ENCODE measurements around the gene OOSP4A.

Gene OOSP4A

GRCh38 chr11:59999691-60000090, 35.9 kb downstream of the OOSP4A start:
- no peaks in the 10 kb centered on the region for H3K79me2 ChIP-seq

GRCh38 chr11:60003729-60004128, 39.9 kb downstream of the OOSP4A start:
- Histone ChIP-seq H3K79me2 (no peaks in the 10 kb centered on the region), H2AFZ (no peak overlapping the region), H3K4me2 (ENCODE audit: low read length) (no peak overlapping the region), H3K36me3 (ENCODE audit: control insufficient read depth, insufficient read depth, low read length) (no peaks in the 10 kb centered on the region), H3K9ac (no peak overlapping the region), H3K27ac (no peak overlapping the region), H3K9me3 (ENCODE audit: control insufficient read depth, low read length) (no peaks in the 10 kb centered on the region), H3K27me3 (ENCODE audit: control insufficient read depth, insufficient read depth, low read length) (no peaks in the 10 kb centered on the region), H3K4me3 (ENCODE audit: low read depth, low read length) (no peak overlapping the region), H3K4me1 (no peaks in the 10 kb centered on the region)
- no peak for TF ChIP-seq CTCF (IDR thresholded peaks at IDR 0.05)

More at GRCh38 chr11:59999691-60000090, 35.9 kb downstream of the OOSP4A start:
- Histone ChIP-seq H3K4me2 (ENCODE audit: low read length) (no peak overlapping the region), H2AFZ (no peak overlapping the region), H3K9me3 (ENCODE audit: control insufficient read depth, low read length) (no peaks in the 10 kb centered on the region), H3K9ac (no peak overlapping the region), H3K4me1 (no peaks in the 10 kb centered on the region), H3K27ac (no peak overlapping the region), H3K36me3 (ENCODE audit: control insufficient read depth, insufficient read depth, low read length) (no peaks in the 10 kb centered on the region), H3K27me3 (ENCODE audit: control insufficient read depth, insufficient read depth, low read length) (no peaks in the 10 kb centered on the region), H3K4me3 (ENCODE audit: low read depth, low read length) (no peak overlapping the region)
- no peak for TF ChIP-seq CTCF (IDR thresholded peaks at IDR 0.05)

- TF ChIP-seq CTCF (IDR thresholded peaks at IDR 0.05) = no peak
- H3K9me3 ChIP-seq (ENCODE audit: control insufficient read depth, low read length) = no peaks in the 10 kb centered on the region
- no peaks in the 10 kb centered on the region for H3K79me2 ChIP-seq
- H3K4me3 ChIP-seq (ENCODE audit: low read depth, low read length) = no peak overlapping the region
- no peak overlapping the region for H2AFZ ChIP-seq
- H3K36me3 ChIP-seq (ENCODE audit: control insufficient read depth, insufficient read depth, low read length) = no peaks in the 10 kb centered on the region
- no peaks in the 10 kb centered on the region for H3K4me1 ChIP-seq
- H3K27me3 ChIP-seq (ENCODE audit: control insufficient read depth, insufficient read depth, low read length) = no peaks in the 10 kb centered on the region
- no peak overlapping the region for H3K9ac ChIP-seq
- H3K4me2 ChIP-seq (ENCODE audit: low read length) = no peak overlapping the region
- no peak overlapping the region for H3K27ac ChIP-seq
Measured at GRCh38 chr11:60005360-60005759, 41.5 kb downstream of the OOSP4A start.

- no peaks in the 10 kb centered on the region for H3K27me3 ChIP-seq (ENCODE audit: control insufficient read depth, insufficient read depth, low read length)
- no peaks in the 10 kb centered on the region for H3K4me1 ChIP-seq
- no peak within 1 kb of the TSS for H3K27ac ChIP-seq
- no peak within 1 kb of the TSS for H2AFZ ChIP-seq
- no peak within 1 kb of the TSS for H3K9ac ChIP-seq
- no peaks in the 10 kb centered on the region for H3K79me2 ChIP-seq
- H3K4me2 ChIP-seq (ENCODE audit: low read length) = no peak within 1 kb of the TSS
- no peaks in the 10 kb centered on the region for H3K9me3 ChIP-seq (ENCODE audit: control insufficient read depth, low read length)
- no peaks in the 10 kb centered on the region for H3K36me3 ChIP-seq (ENCODE audit: control insufficient read depth, insufficient read depth, low read length)
- no peak within 1 kb of the TSS for H3K4me3 ChIP-seq (ENCODE audit: low read depth, low read length)
- no peak for TF ChIP-seq CTCF (IDR thresholded peaks at IDR 0.05)
Measured at GRCh38 chr11:60016881-60017280, 53.0 kb downstream of the OOSP4A start, which contains the start of gene OOSP4B. Gene OOSP4B (plus strand): TSS chr11:60017181.

GRCh38 chr11:60018058-60018457, 54.2 kb downstream of the OOSP4A start:
- no peaks in the 10 kb centered on the region for H3K9me3 ChIP-seq (ENCODE audit: control insufficient read depth, low read length)
- H3K79me2 ChIP-seq = no peaks in the 10 kb centered on the region
- H3K4me2 ChIP-seq (ENCODE audit: low read length) = no peak overlapping the region
- H3K4me1 ChIP-seq = no peaks in the 10 kb centered on the region
- H2AFZ ChIP-seq = no peak overlapping the region
- H3K27ac ChIP-seq = no peak overlapping the region
- H3K36me3 ChIP-seq (ENCODE audit: control insufficient read depth, insufficient read depth, low read length) = no peaks in the 10 kb centered on the region
- H3K27me3 ChIP-seq (ENCODE audit: control insufficient read depth, insufficient read depth, low read length) = no peaks in the 10 kb centered on the region
- TF ChIP-seq CTCF (IDR thresholded peaks at IDR 0.05) = no peak
- no peak overlapping the region for H3K4me3 ChIP-seq (ENCODE audit: low read depth, low read length)
- no peak overlapping the region for H3K9ac ChIP-seq

Data from parathyroid adenoma (tissue), 2 donors.